Stimulated activated CD8-positive, alpha-beta memory T cell treated with anti-CD3 and anti-CD28 coated beads, Interleukin-2, amount 100 ng/mL, for 1 hour (primary cell): ENCODE data around the gene RSPRY1.
"Not testable (repeated sequence)": the region's sequence is repeated elsewhere in the genome, so short reads cannot be mapped to it uniquely, and the experiment has no call there.

Experiments
- DNase-seq, 2 donors: peaks; one replicate each; pipeline ENCODE4 v3.0.0-alpha.2; 2020; ENCODE audit warnings: low read depth in 2 of 2

RSPRY1 gene

GRCh38 chr16:57255686-57256415 is 69.7 kb downstream of the RSPRY1 start:
- DNase-seq: no peak

GRCh38 chr16:57256601-57257395 is 70.7 kb downstream of the RSPRY1 start:
- no peak for DNase-seq

- DNase-seq: no peak
Measured at GRCh38 chr16:57257455-57258070, 71.4 kb downstream of the RSPRY1 start.

GRCh38 chr16:57258226-57258909 is 72.2 kb downstream of the RSPRY1 start:
- DNase-seq: no peak

GRCh38 chr16:57258910-57259475 is 72.9 kb downstream of the RSPRY1 start:
- no peak for DNase-seq

- no peak for DNase-seq
Measured at GRCh38 chr16:57260294-57260929, 74.3 kb downstream of the RSPRY1 start.

- no peak for DNase-seq
Measured at GRCh38 chr16:57261806-57262205, 75.7 kb downstream of the RSPRY1 start.

GRCh38 chr16:57262841-57263540 is 76.9 kb downstream of the RSPRY1 start:
- DNase-seq: no peak

GRCh38 chr16:57263541-57264351 is 77.6 kb downstream of the RSPRY1 start:
- DNase-seq: no peak

GRCh38 chr16:57264381-57264780 is 78.3 kb downstream of the RSPRY1 start:
- DNase-seq: no peak

GRCh38 chr16:57264950-57265371 is 78.8 kb downstream of the RSPRY1 start:
- DNase-seq: no peak

GRCh38 chr16:57265850-57266530 is 79.9 kb downstream of the RSPRY1 start:
- no peak for DNase-seq

GRCh38 chr16:57266531-57267260 is 80.6 kb downstream of the RSPRY1 start:
- DNase-seq: no peak

GRCh38 chr16:57267343-57267742 is 81.2 kb downstream of the RSPRY1 start:
- DNase-seq: not testable (repeated sequence)

GRCh38 chr16:57268804-57269800 is 83.0 kb downstream of the RSPRY1 start:
- no peak for DNase-seq

GRCh38 chr16:57270221-57271062 is 84.3 kb downstream of the RSPRY1 start:
- DNase-seq: no peak

- DNase-seq: no peak
Measured at GRCh38 chr16:57271063-57271345, 84.9 kb downstream of the RSPRY1 start.
